GM23338 (cell line): ENCODE results near the gene DENND4A. TPM values are rescaled to one million over a fixed set of nuclear protein-coding genes. Genes with fewer than 3 reads are reported as not detected.
"Not testable (repeated sequence)": the region's sequence is repeated elsewhere in the genome, so short reads cannot be mapped to it uniquely, and the experiment has no call there.

ENCODE experiments used
- ATAC-seq: fragments of 200-7000 bp; cut with Tn5 transposase; 3 replicates; pipeline ENCODE4 v1.9.1; 2020
- DNase-seq: peaks from one replicate; pipeline ENCODE4 v3.0.0-alpha.2; 2015; ENCODE audit warnings: low spot score
- H2AFZ ChIP-seq: fragments of 200-600 bp; sonication (generic); 2 replicates; pipeline ENCODE4 v1.8.0; 2016; ENCODE audit warnings: antibody characterized with exemption, mild to moderate bottlenecking, moderate library complexity
- H3F3A ChIP-seq: fragments of 200-600 bp; sonication (generic); replicated peaks from 2 replicates; pipeline ENCODE4 v1.8.0; 2017; ENCODE audit warnings: antibody characterized with exemption, mixed run types, low read depth
- H3K27ac ChIP-seq: fragments of 200-600 bp; sonication (generic); 2 replicates; pipeline ENCODE4 v1.6.1; 2016; ENCODE audit warnings: low read depth
- H3K27me3 ChIP-seq: fragments of 200-600 bp; sonication (generic); 2 replicates; pipeline ENCODE4 v1.8.0; 2016; ENCODE audit warnings: mild to moderate bottlenecking, mixed run types, moderate library complexity; ENCODE audit not compliant: insufficient read depth
- H3K36me3 ChIP-seq: fragments of 200-600 bp; sonication (generic); 2 replicates; pipeline ENCODE4 v1.8.0; 2016; ENCODE audit warnings: mild to moderate bottlenecking; ENCODE audit not compliant: insufficient read depth
- H3K4me1 ChIP-seq: fragments of 200-600 bp; sonication (generic); 2 replicates; pipeline ENCODE4 v1.8.0; 2016; ENCODE audit warnings: mild to moderate bottlenecking, moderate library complexity; ENCODE audit not compliant: insufficient read depth
- H3K4me2 ChIP-seq: fragments of 200-600 bp; sonication (generic); 2 replicates; pipeline ENCODE4 v1.7.1; 2017; ENCODE audit warnings: mixed run types
- H3K4me3 ChIP-seq: fragments of 200-600 bp; sonication (generic); 2 replicates; pipeline ENCODE4 v1.6.1; 2016; ENCODE audit warnings: mixed run types
- H3K79me2 ChIP-seq: fragments of 200-600 bp; sonication (generic); replicated peaks from 2 replicates; pipeline ENCODE4 v1.8.0; 2017; ENCODE audit warnings: mild to moderate bottlenecking; ENCODE audit not compliant: insufficient read depth
- H3K9me2 ChIP-seq: fragments of 200-600 bp; sonication (generic); 2 replicates; pipeline ENCODE4 v1.8.0; 2017; ENCODE audit not compliant: insufficient read depth
- H4K20me1 ChIP-seq: fragments of 200-600 bp; sonication (generic); replicated peaks from 2 replicates; pipeline ENCODE4 v1.8.0; 2017; ENCODE audit warnings: mild to moderate bottlenecking; ENCODE audit not compliant: insufficient read depth
- H3K27ac Mint-ChIP-seq: 2 replicates; pipeline ENCODE4 v1.8.0; 2020; ENCODE audit warnings: inconsistent platforms, mild to moderate bottlenecking, moderate library complexity, mixed read lengths
- H3K27me3 Mint-ChIP-seq: 3 replicates; pipeline ENCODE4 v1.8.0; 2022; ENCODE audit warnings: low read depth, mild to moderate bottlenecking, moderate library complexity, mixed read lengths, inconsistent platforms; ENCODE audit not compliant: insufficient read depth, poor library complexity
- H3K36me3 Mint-ChIP-seq: 3 replicates; pipeline ENCODE4 v1.8.0; 2021; ENCODE audit warnings: low read depth, mild to moderate bottlenecking, inconsistent platforms, moderate library complexity, mixed read lengths
- H3K4me1 Mint-ChIP-seq: 3 replicates; pipeline ENCODE4 v1.8.0; 2020; ENCODE audit warnings: mild to moderate bottlenecking, inconsistent platforms, mixed read lengths
- H3K4me3 Mint-ChIP-seq: 3 replicates; pipeline ENCODE4 v1.8.0; 2021; ENCODE audit warnings: moderate library complexity, mild to moderate bottlenecking, inconsistent platforms, mixed read lengths
- H3K9me3 Mint-ChIP-seq: 3 replicates; pipeline ENCODE4 v1.8.0; 2020; ENCODE audit warnings: moderate library complexity, mild to moderate bottlenecking, inconsistent platforms, mixed read lengths
- CREB1 ChIP-seq: fragments of 250-450 bp; sonication (Bioruptor Pico); IDR thresholded peaks from 2 replicates; pipeline ENCODE4 v1.5.0; 2020; ENCODE audit warnings: low read depth, mild to moderate bottlenecking, moderate library complexity
- CTCF ChIP-seq, 2 experiments: fragments of 200-600 bp in 1 of 2; sonication (generic) in 1 of 2; conservative IDR thresholded peaks; 2 replicates each; pipeline versions ENCODE4 v1.5.1 to v1.6.1; 2016 to 2017; ENCODE audit warnings: antibody characterized with exemption in 2 of 2, low read depth in 2 of 2, mild to moderate bottlenecking in 2 of 2, moderate library complexity in 1 of 2
- ETS1 ChIP-seq: IDR thresholded peaks from 2 replicates; pipeline ENCODE4 v1.6.1; 2016; ENCODE audit warnings: antibody characterized with exemption
- EZH2phosphoT487 ChIP-seq: fragments of 200-600 bp; sonication (generic); IDR thresholded peaks from one replicate; pipeline ENCODE4 v1.8.1; 2018; ENCODE audit warnings: antibody characterized with exemption; ENCODE audit not compliant: unreplicated experiment
- JUNB ChIP-seq: IDR thresholded peaks from one replicate; pipeline ENCODE4 v1.6.1; 2016; ENCODE audit warnings: antibody characterized with exemption; ENCODE audit not compliant: unreplicated experiment
- NANOG ChIP-seq: IDR thresholded peaks from 2 replicates; pipeline ENCODE4 v1.6.1; 2016; ENCODE audit warnings: antibody characterized with exemption, borderline replicate concordance
- REST ChIP-seq: IDR thresholded peaks from one replicate; pipeline ENCODE4 v1.6.1; 2018; ENCODE audit warnings: antibody characterized with exemption; ENCODE audit not compliant: unreplicated experiment
- STAT1 ChIP-seq: IDR thresholded peaks from one replicate; pipeline ENCODE4 v1.6.1; 2016; ENCODE audit warnings: antibody characterized with exemption; ENCODE audit not compliant: unreplicated experiment
- ZNF114 ChIP-seq: fragments of 250-450 bp; sonication (Bioruptor Pico); IDR thresholded peaks from 2 replicates; pipeline ENCODE4 v1.5.0; 2020; ENCODE audit warnings: mild to moderate bottlenecking, moderate library complexity
- ZNF331 ChIP-seq: fragments of 250-450 bp; sonication (Bioruptor Pico); IDR thresholded peaks from 2 replicates; pipeline ENCODE4 v1.5.0; 2020; ENCODE audit warnings: low read depth, mild to moderate bottlenecking, moderate library complexity
- polyA plus RNA-seq: library from polyadenylated mRNA; unstranded; fragments of >200 nt; fragmentation: Nextera tagmentation; extraction: Ambion mirVana; gene quantifications from 2 replicates; pipeline ENCODE4 v1.2.1, GENCODE V29; 2016
- total RNA-seq: library from RNA; depleted of rRNA; stranded (reverse); fragments of >200 nt; shearing (Covaris generic); gene quantifications from 2 replicates; pipeline ENCODE4 v1.2.3, GENCODE V29; 2014

Gene DENND4A
- total and polyA plus RNA-seq, 2 experiments from 2014 or later = 3.4 to 9.0 TPM

- not testable (repeated sequence) for H3K27me3 Mint-ChIP-seq, H3F3A ChIP-seq, H3K4me3 ChIP-seq, H3K4me3 Mint-ChIP-seq, H3K27ac Mint-ChIP-seq, H3K9me3 Mint-ChIP-seq, H3K79me2 ChIP-seq, DNase-seq, H2AFZ ChIP-seq, H3K4me1 ChIP-seq, H3K36me3 Mint-ChIP-seq, H3K4me1 Mint-ChIP-seq, H4K20me1 ChIP-seq, H3K36me3 ChIP-seq, H3K9me2 ChIP-seq, ATAC-seq, H3K4me2 ChIP-seq, H3K27me3 ChIP-seq, H3K27ac ChIP-seq
Measured at GRCh38 chr15:65811011-65811733, 19.1 kb upstream of the DENND4A start.

GRCh38 chr15:65806397-65806796 lies 14.3 kb upstream of the DENND4A start:
- Histone ChIP-seq H3K4me3 (no peak overlapping the region), H3K27ac (no peak overlapping the region), H3F3A (no peaks in the 10 kb centered on the region), H3K79me2 (no peaks in the 10 kb centered on the region), H2AFZ (no peak overlapping the region), H3K4me2 (no peak overlapping the region), H3K36me3 (no peaks in the 10 kb centered on the region), H3K4me1 (peaks cover 3% of the 10 kb centered on the region; the same call in 1 of the 2 replicates), H3K9me2 (no peaks in the 10 kb centered on the region), H3K27me3 (no peaks in the 10 kb centered on the region), H4K20me1 (no peaks in the 10 kb centered on the region)
- Mint-ChIP-seq H3K9me3 (no peaks in the 10 kb centered on the region; the same call in 2 of the 3 replicates), H3K27me3 (no peaks in the 10 kb centered on the region), H3K36me3 (no peaks in the 10 kb centered on the region), H3K4me1 (peaks cover 3% of the 10 kb centered on the region; the same call in 2 of the 3 replicates), H3K4me3 (no peak overlapping the region), H3K27ac (no peak overlapping the region)
- TF ChIP-seq ETS1 (no peak), ZNF114 (CRISPR knock-in tag) (no peak), REST (no peak), ZNF331 (CRISPR knock-in tag) (no peak), NANOG (no peak), CREB1 (CRISPR knock-in tag) (no peak), JUNB (no peak), EZH2phosphoT487 (no peak), CTCF (conservative IDR thresholded peaks at IDR 0.05; ENCODE audit: low read depth in 2 of 2) (no peak), STAT1 (no peak)
- DNase-seq (no peak), ATAC-seq (no peak)
